ENCODE data around the gene OR2A2.
"Not testable (repeated sequence)": the region's sequence is repeated elsewhere in the genome, so short reads cannot be mapped to it uniquely, and the experiment has no call there.

The OR2A2 gene

DNA sequence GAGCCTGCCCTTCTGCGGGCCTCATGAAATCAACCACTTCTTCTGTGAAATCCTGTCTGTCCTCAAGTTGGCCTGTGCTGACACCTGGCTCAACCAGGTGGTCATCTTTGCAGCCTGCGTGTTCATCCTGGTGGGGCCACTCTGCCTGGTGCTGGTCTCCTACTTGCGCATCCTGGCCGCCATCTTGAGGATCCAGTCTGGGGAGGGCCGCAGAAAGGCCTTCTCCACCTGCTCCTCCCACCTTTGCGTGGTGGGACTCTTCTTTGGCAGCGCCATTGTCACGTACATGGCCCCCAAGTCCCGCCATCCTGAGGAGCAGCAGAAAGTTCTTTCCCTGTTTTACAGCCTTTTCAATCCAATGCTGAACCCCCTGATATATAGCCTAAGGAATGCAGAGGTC, 20.2 kb downstream of the OR2A2 start:
- DNase-seq; H3K27ac ChIP-seq (ENCODE audit: low read depth, low read length); H3K27me3 ChIP-seq (ENCODE audit: insufficient read depth, low read length, poor library complexity); H3K79me1 ChIP-seq (ENCODE audit: low read length); H4K8ac ChIP-seq (ENCODE audit: low read depth, low read length); H2BK120ac ChIP-seq (ENCODE audit: low read depth, low read length); H3K4me1 ChIP-seq (ENCODE audit: control insufficient read depth, low read depth, low read length); H3K4me2 ChIP-seq (ENCODE audit: low read length); H3K36me3 ChIP-seq (ENCODE audit: control insufficient read depth, insufficient read depth, low read length); H3K4me3 ChIP-seq (ENCODE audit: low read length); H2BK15ac ChIP-seq (replicated peaks; ENCODE audit: low read depth); H2BK5ac ChIP-seq (ENCODE audit: low read length); H3K23ac ChIP-seq (ENCODE audit: low read length); H3K4ac ChIP-seq (ENCODE audit: low read depth, low read length); H3K79me2 ChIP-seq (ENCODE audit: control insufficient read depth, insufficient read depth, low read length); H3K18ac ChIP-seq (ENCODE audit: low read length); H2AK5ac ChIP-seq (ENCODE audit: low read length); H4K5ac ChIP-seq (ENCODE audit: low read length); H3K56ac ChIP-seq (ENCODE audit: low read length); H3K9ac ChIP-seq (ENCODE audit: low read length): not testable (repeated sequence)
- WGBS (ENCODE audit: extremely low coverage, insufficient coverage, low lambda C conversion rate): no CpG with 5 or more reads among the region's 9 CpGs

GRCh38 chr7:144130730-144131129, 21.3 kb downstream of the OR2A2 start:
- WGBS (ENCODE audit: extremely low coverage, insufficient coverage, low lambda C conversion rate): no CpG with 5 or more reads among the region's 2 CpGs

GRCh38 chr7:144132262-144132661, 22.9 kb downstream of the OR2A2 start:
- no CpG with 5 or more reads among the region's 3 CpGs for WGBS (ENCODE audit: extremely low coverage, insufficient coverage, low lambda C conversion rate)

More at GRCh38 chr7:144130730-144131129, 21.3 kb downstream of the OR2A2 start:
- H3K4me3 ChIP-seq (ENCODE audit: low read length): no peak overlapping the region
- no peak overlapping the region for H3K4me2 ChIP-seq (ENCODE audit: low read length)
- no peak overlapping the region for H3K18ac ChIP-seq (ENCODE audit: low read length)
- H3K79me1 ChIP-seq (ENCODE audit: low read length): no peaks in the 10 kb centered on the region
- H4K8ac ChIP-seq (ENCODE audit: low read depth, low read length): no peak overlapping the region
- H3K27ac ChIP-seq (ENCODE audit: low read depth, low read length): no peak overlapping the region
- no peaks in the 10 kb centered on the region for H3K27me3 ChIP-seq (ENCODE audit: insufficient read depth, low read length, poor library complexity)
- H2BK120ac ChIP-seq (ENCODE audit: low read depth, low read length): no peak overlapping the region
- no peaks in the 10 kb centered on the region for H3K36me3 ChIP-seq (ENCODE audit: control insufficient read depth, insufficient read depth, low read length)
- no peak overlapping the region for H2BK5ac ChIP-seq (ENCODE audit: low read length)
- H3K4me1 ChIP-seq (ENCODE audit: control insufficient read depth, low read depth, low read length): no peaks in the 10 kb centered on the region
- H3K56ac ChIP-seq (ENCODE audit: low read length): no peak overlapping the region
- H3K79me2 ChIP-seq (ENCODE audit: control insufficient read depth, insufficient read depth, low read length): no peaks in the 10 kb centered on the region
- no peak overlapping the region for H3K23ac ChIP-seq (ENCODE audit: low read length)
- no peak overlapping the region for H2AK5ac ChIP-seq (ENCODE audit: low read length)
- no peak overlapping the region for H4K5ac ChIP-seq (ENCODE audit: low read length)
- no peak overlapping the region for H3K4ac ChIP-seq (ENCODE audit: low read depth, low read length)
- DNase-seq: no peak
- no peak overlapping the region for H2BK15ac ChIP-seq (replicated peaks; ENCODE audit: low read depth)
- no peak overlapping the region for H3K9ac ChIP-seq (ENCODE audit: low read length)

DNA sequence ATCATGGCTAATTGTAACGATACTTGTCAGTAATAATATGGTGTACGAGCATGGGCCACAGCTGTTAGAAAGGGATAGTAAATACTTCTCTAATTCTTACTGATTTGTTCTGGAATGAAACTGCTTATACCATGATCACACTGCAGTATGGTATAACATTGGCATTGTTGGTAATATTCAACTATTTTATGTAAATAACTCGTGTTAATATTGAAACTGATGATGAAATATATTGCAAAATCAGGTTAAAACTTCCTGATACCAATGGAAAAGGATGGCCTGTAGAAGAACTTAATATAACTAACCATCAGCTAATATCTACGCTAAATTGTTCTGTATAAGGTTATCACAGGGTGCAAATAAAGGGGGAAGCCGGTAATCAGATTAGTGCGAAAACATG, 23.9 kb downstream of the OR2A2 start:
- H4K5ac ChIP-seq (ENCODE audit: low read length): no peak overlapping the region
- no peaks in the 10 kb centered on the region for H3K4me1 ChIP-seq (ENCODE audit: control insufficient read depth, low read depth, low read length)
- H3K4me2 ChIP-seq (ENCODE audit: low read length): no peak overlapping the region
- no peaks in the 10 kb centered on the region for H3K36me3 ChIP-seq (ENCODE audit: control insufficient read depth, insufficient read depth, low read length)
- no peak overlapping the region for H2BK5ac ChIP-seq (ENCODE audit: low read length)
- no peak overlapping the region for H3K23ac ChIP-seq (ENCODE audit: low read length)
- H2BK120ac ChIP-seq (ENCODE audit: low read depth, low read length): no peak overlapping the region
- H3K4me3 ChIP-seq (ENCODE audit: low read length): no peak overlapping the region
- no CpG with 5 or more reads among the region's 6 CpGs for WGBS (ENCODE audit: extremely low coverage, insufficient coverage, low lambda C conversion rate)
- no peak overlapping the region for H3K18ac ChIP-seq (ENCODE audit: low read length)
- no peak for DNase-seq
- H3K27ac ChIP-seq (ENCODE audit: low read depth, low read length): no peak overlapping the region
- no peak overlapping the region for H3K4ac ChIP-seq (ENCODE audit: low read depth, low read length)
- no peak overlapping the region for H3K56ac ChIP-seq (ENCODE audit: low read length)
- H3K27me3 ChIP-seq (ENCODE audit: insufficient read depth, low read length, poor library complexity): no peaks in the 10 kb centered on the region
- no peak overlapping the region for H2BK15ac ChIP-seq (replicated peaks; ENCODE audit: low read depth)
- H3K9ac ChIP-seq (ENCODE audit: low read length): no peak overlapping the region
- H4K8ac ChIP-seq (ENCODE audit: low read depth, low read length): no peak overlapping the region
- H3K79me1 ChIP-seq (ENCODE audit: low read length): no peaks in the 10 kb centered on the region
- no peak overlapping the region for H2AK5ac ChIP-seq (ENCODE audit: low read length)
- no peaks in the 10 kb centered on the region for H3K79me2 ChIP-seq (ENCODE audit: control insufficient read depth, insufficient read depth, low read length)

More at GRCh38 chr7:144132262-144132661, 22.9 kb downstream of the OR2A2 start:
- Histone ChIP-seq H2BK120ac (ENCODE audit: low read depth, low read length) (no peak overlapping the region), H4K8ac (ENCODE audit: low read depth, low read length) (no peak overlapping the region), H3K79me1 (ENCODE audit: low read length) (no peaks in the 10 kb centered on the region), H3K4me1 (ENCODE audit: control insufficient read depth, low read depth, low read length) (no peaks in the 10 kb centered on the region), H3K9ac (ENCODE audit: low read length) (no peak overlapping the region), H3K36me3 (ENCODE audit: control insufficient read depth, insufficient read depth, low read length) (no peaks in the 10 kb centered on the region), H3K56ac (ENCODE audit: low read length) (no peak overlapping the region), H3K4ac (ENCODE audit: low read depth, low read length) (no peak overlapping the region), H2BK5ac (ENCODE audit: low read length) (no peak overlapping the region), H2AK5ac (ENCODE audit: low read length) (no peak overlapping the region), H3K4me2 (ENCODE audit: low read length) (no peak overlapping the region), H2BK15ac (replicated peaks; ENCODE audit: low read depth) (no peak overlapping the region), H3K27ac (ENCODE audit: low read depth, low read length) (no peak overlapping the region), H4K5ac (ENCODE audit: low read length) (no peak overlapping the region), H3K23ac (ENCODE audit: low read length) (no peak overlapping the region), H3K79me2 (ENCODE audit: control insufficient read depth, insufficient read depth, low read length) (no peaks in the 10 kb centered on the region), H3K27me3 (ENCODE audit: insufficient read depth, low read length, poor library complexity) (no peaks in the 10 kb centered on the region), H3K4me3 (ENCODE audit: low read length) (no peak overlapping the region), H3K18ac (ENCODE audit: low read length) (no peak overlapping the region)
- DNase-seq: no peak

DNA sequence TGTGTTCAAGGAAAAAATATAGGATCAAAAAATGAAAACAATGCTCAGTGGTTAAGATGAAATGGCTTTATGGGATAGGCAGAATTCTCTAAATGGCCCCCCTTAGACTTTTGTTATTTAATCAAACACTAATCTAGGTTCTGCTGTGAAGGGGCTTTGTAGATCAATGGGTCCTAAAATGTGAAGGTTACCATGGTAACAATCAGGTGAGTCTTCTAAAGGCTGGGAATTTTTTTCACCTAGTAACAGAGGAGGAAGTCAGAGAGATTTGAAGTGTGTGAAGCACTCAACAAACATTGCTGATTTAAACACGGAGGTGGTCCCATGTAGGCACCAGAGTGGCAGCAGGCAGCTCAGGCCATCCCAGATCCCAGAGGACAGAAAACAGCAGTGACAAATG, 24.7 kb downstream of the OR2A2 start:
- H3K79me2 ChIP-seq (ENCODE audit: control insufficient read depth, insufficient read depth, low read length): no peaks in the 10 kb centered on the region
- no peak overlapping the region for H2AK5ac ChIP-seq (ENCODE audit: low read length)
- no peaks in the 10 kb centered on the region for H3K27me3 ChIP-seq (ENCODE audit: insufficient read depth, low read length, poor library complexity)
- no peak overlapping the region for H4K8ac ChIP-seq (ENCODE audit: low read depth, low read length)
- no peak overlapping the region for H3K56ac ChIP-seq (ENCODE audit: low read length)
- H2BK15ac ChIP-seq (replicated peaks; ENCODE audit: low read depth): no peak overlapping the region
- H3K18ac ChIP-seq (ENCODE audit: low read length): no peak overlapping the region
- H2BK120ac ChIP-seq (ENCODE audit: low read depth, low read length): no peak overlapping the region
- DNase-seq: peak; percentile 51
- H2BK5ac ChIP-seq (ENCODE audit: low read length): no peak overlapping the region
- H3K9ac ChIP-seq (ENCODE audit: low read length): no peak overlapping the region
- H3K23ac ChIP-seq (ENCODE audit: low read length): no peak overlapping the region
- H3K4me2 ChIP-seq (ENCODE audit: low read length): no peak overlapping the region
- no peak overlapping the region for H3K27ac ChIP-seq (ENCODE audit: low read depth, low read length)
- H4K5ac ChIP-seq (ENCODE audit: low read length): no peak overlapping the region
- H3K4me1 ChIP-seq (ENCODE audit: control insufficient read depth, low read depth, low read length): no peaks in the 10 kb centered on the region
- no peaks in the 10 kb centered on the region for H3K36me3 ChIP-seq (ENCODE audit: control insufficient read depth, insufficient read depth, low read length)
- no CpG with 5 or more reads among the region's 1 CpG for WGBS (ENCODE audit: extremely low coverage, insufficient coverage, low lambda C conversion rate)
- H3K79me1 ChIP-seq (ENCODE audit: low read length): no peaks in the 10 kb centered on the region
- H3K4ac ChIP-seq (ENCODE audit: low read depth, low read length): no peak overlapping the region
- H3K4me3 ChIP-seq (ENCODE audit: low read length): no peak overlapping the region

DNA sequence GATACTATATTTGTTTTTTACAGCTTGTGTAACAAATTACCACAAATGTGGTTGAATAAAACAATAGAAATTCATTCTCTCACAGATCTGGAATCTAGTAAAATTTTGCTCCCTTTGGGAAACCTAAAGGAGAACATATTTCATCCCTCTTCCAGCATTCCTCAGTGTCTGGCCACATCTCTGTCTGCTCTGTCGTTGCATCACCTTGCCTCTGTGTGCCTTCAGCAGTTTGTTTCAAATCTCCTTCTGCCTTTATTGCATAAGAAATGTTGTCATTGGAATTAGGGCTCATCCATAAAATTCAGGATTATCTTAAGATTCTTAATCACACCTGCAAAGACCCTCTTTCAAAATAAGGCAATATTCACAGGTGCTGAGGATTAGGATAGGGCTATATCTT, 28.1 kb downstream of the OR2A2 start:
- Histone ChIP-seq H3K4me3 (ENCODE audit: low read length) (no peak overlapping the region), H3K79me2 (ENCODE audit: control insufficient read depth, insufficient read depth, low read length) (no peaks in the 10 kb centered on the region), H2AK5ac (ENCODE audit: low read length) (no peak overlapping the region), H3K27me3 (ENCODE audit: insufficient read depth, low read length, poor library complexity) (no peaks in the 10 kb centered on the region), H3K56ac (ENCODE audit: low read length) (no peak overlapping the region), H2BK5ac (ENCODE audit: low read length) (no peak overlapping the region), H3K9ac (ENCODE audit: low read length) (no peak overlapping the region), H3K4me2 (ENCODE audit: low read length) (no peak overlapping the region), H2BK120ac (ENCODE audit: low read depth, low read length) (no peak overlapping the region), H3K18ac (ENCODE audit: low read length) (no peak overlapping the region), H3K79me1 (ENCODE audit: low read length) (no peaks in the 10 kb centered on the region), H4K8ac (ENCODE audit: low read depth, low read length) (no peak overlapping the region), H3K23ac (ENCODE audit: low read length) (no peak overlapping the region), H3K4me1 (ENCODE audit: control insufficient read depth, low read depth, low read length) (no peaks in the 10 kb centered on the region), H3K27ac (ENCODE audit: low read depth, low read length) (no peak overlapping the region), H3K4ac (ENCODE audit: low read depth, low read length) (no peak overlapping the region), H3K36me3 (ENCODE audit: control insufficient read depth, insufficient read depth, low read length) (no peaks in the 10 kb centered on the region), H4K5ac (ENCODE audit: low read length) (no peak overlapping the region), H2BK15ac (replicated peaks; ENCODE audit: low read depth) (no peak overlapping the region)
- peak; percentile 2 for DNase-seq
- no CpG with 5 or more reads among the region's 1 CpG for WGBS (ENCODE audit: extremely low coverage, insufficient coverage, low lambda C conversion rate)

Measured in mesendoderm (in vitro differentiated cells).